ENCODE data around the gene TADA2A. TPM values are rescaled to one million over a fixed set of nuclear protein-coding genes. Genes with fewer than 3 reads are reported as not detected.
A peak's percentile ranks its signal among the peaks of the same experiment; 100 is the strongest.
"Not testable (repeated sequence)": the region's sequence is repeated elsewhere in the genome, so short reads cannot be mapped to it uniquely, and the experiment has no call there.

The TADA2A gene
- total RNA-seq, 1 experiment from 2014 or later, result 15.4 TPM

- DNase-seq (ENCODE audit: low spot score), result peak; percentile 82
These were observed 84.2 kb downstream of the TADA2A start for GRCh38 chr17:37490638-37491614.

- no peak for DNase-seq (ENCODE audit: low spot score)
These were observed 85.5 kb downstream of the TADA2A start for GRCh38 chr17:37492167-37492566.

- no peak for DNase-seq (ENCODE audit: low spot score)
These were observed 86.8 kb downstream of the TADA2A start for GRCh38 chr17:37493249-37494027.

GRCh38 chr17:37494401-37494831 is 87.7 kb downstream of the TADA2A start:
- DNase-seq (ENCODE audit: low spot score), result no peak

GRCh38 chr17:37494971-37495370 is 88.3 kb downstream of the TADA2A start:
- DNase-seq (ENCODE audit: low spot score), result no peak

GRCh38 chr17:37500378-37500777 is 93.7 kb downstream of the TADA2A start:
- DNase-seq (ENCODE audit: low spot score), result no peak

GRCh38 chr17:37502009-37502936 is 95.6 kb downstream of the TADA2A start:
- no peak for DNase-seq (ENCODE audit: low spot score)

- DNase-seq (ENCODE audit: low spot score), result no peak
These were observed 96.5 kb downstream of the TADA2A start for GRCh38 chr17:37503148-37503547.

- DNase-seq (ENCODE audit: low spot score), result no peak
These were observed 98.6 kb downstream of the TADA2A start for GRCh38 chr17:37505333-37505732.

GRCh38 chr17:37506678-37507077 is 100.0 kb downstream of the TADA2A start:
- peak; percentile 32 for DNase-seq (ENCODE audit: low spot score)

GRCh38 chr17:37507111-37507510 is 100.4 kb downstream of the TADA2A start:
- no peak for DNase-seq (ENCODE audit: low spot score)

GRCh38 chr17:37510056-37510455 is 103.4 kb downstream of the TADA2A start:
- DNase-seq (ENCODE audit: low spot score), result no peak

- not testable (repeated sequence) for DNase-seq (ENCODE audit: low spot score)
These were observed 105.0 kb downstream of the TADA2A start for GRCh38 chr17:37511642-37512041.

- DNase-seq (ENCODE audit: low spot score), result no peak
These were observed 105.9 kb downstream of the TADA2A start for GRCh38 chr17:37512442-37513068.

- no peak for DNase-seq (ENCODE audit: low spot score)
These were observed 107.0 kb downstream of the TADA2A start for GRCh38 chr17:37513711-37514110.

GRCh38 chr17:37516127-37516571 is 109.5 kb downstream of the TADA2A start:
- DNase-seq (ENCODE audit: low spot score), result no peak

- DNase-seq (ENCODE audit: low spot score), result no peak
These were observed 111.2 kb downstream of the TADA2A start for GRCh38 chr17:37517881-37518280.

- peak; percentile 35 for DNase-seq (ENCODE audit: low spot score)
These were observed 112.1 kb downstream of the TADA2A start for GRCh38 chr17:37518826-37519225.

- peak; percentile 60 for DNase-seq (ENCODE audit: low spot score)
These were observed 112.7 kb downstream of the TADA2A start for GRCh38 chr17:37519251-37519985.

- DNase-seq (ENCODE audit: low spot score), result no peak
These were observed 113.5 kb downstream of the TADA2A start for GRCh38 chr17:37520174-37520573.
